Measurements from ENCODE around the gene NNAT.

Gene NNAT

GRCh38 chr20:37492096-37492625, 28.9 kb upstream of the NNAT start:
- TF ChIP-seq SUZ12 (IDR thresholded peaks at IDR 0.05; ENCODE audit: extremely low read depth, insufficient read depth, insufficient read length) (no peak), YY1 (IDR thresholded peaks at IDR 0.05; ENCODE audit: insufficient read depth, insufficient read length) (no peak), ZNF274 (IDR thresholded peaks at IDR 0.05; ENCODE audit: low read depth, low read length) (no peak)
- no peak overlapping the region for H3K9ac ChIP-seq (ENCODE audit: insufficient read length, low read depth)
- H3K4me1 ChIP-seq (ENCODE audit: insufficient read depth, insufficient read length): peaks cover 2% of the 10 kb centered on the region
- no peaks in the 10 kb centered on the region for H3K27me3 ChIP-seq (ENCODE audit: insufficient read depth, insufficient read length)
- no peaks in the 10 kb centered on the region for H3K36me3 ChIP-seq (ENCODE audit: insufficient read depth, insufficient read length, low read length)
- DNase-seq (ENCODE audit: low read depth, low spot score): no peak
- no peak overlapping the region for H3K4me3 ChIP-seq (ENCODE audit: insufficient read length, low read depth)
- peaks cover 15% of the 10 kb centered on the region; the same call in 1 of the 2 replicates for H3K9me3 ChIP-seq (ENCODE audit: insufficient read depth, low read length)

GRCh38 chr20:37492945-37493344, 28.1 kb upstream of the NNAT start:
- Histone ChIP-seq H3K36me3 (ENCODE audit: insufficient read depth, insufficient read length, low read length) (no peaks in the 10 kb centered on the region), H3K9me3 (ENCODE audit: insufficient read depth, low read length) (peaks cover 15% of the 10 kb centered on the region; the same call in 1 of the 2 replicates), H3K4me1 (ENCODE audit: insufficient read depth, insufficient read length) (peaks cover 2% of the 10 kb centered on the region), H3K9ac (ENCODE audit: insufficient read length, low read depth) (no peak overlapping the region), H3K27me3 (ENCODE audit: insufficient read depth, insufficient read length) (no peaks in the 10 kb centered on the region), H3K4me3 (ENCODE audit: insufficient read length, low read depth) (no peak overlapping the region)
- TF ChIP-seq ZNF274 (IDR thresholded peaks at IDR 0.05; ENCODE audit: low read depth, low read length) (no peak), SUZ12 (IDR thresholded peaks at IDR 0.05; ENCODE audit: extremely low read depth, insufficient read depth, insufficient read length) (no peak), YY1 (IDR thresholded peaks at IDR 0.05; ENCODE audit: insufficient read depth, insufficient read length) (no peak)
- DNase-seq (ENCODE audit: low read depth, low spot score): no peak

- Histone ChIP-seq H3K27me3 (ENCODE audit: insufficient read depth, insufficient read length) (no peaks in the 10 kb centered on the region), H3K9ac (ENCODE audit: insufficient read length, low read depth) (no peak overlapping the region), H3K4me1 (ENCODE audit: insufficient read depth, insufficient read length) (peaks cover 2% of the 10 kb centered on the region), H3K4me3 (ENCODE audit: insufficient read length, low read depth) (no peak overlapping the region), H3K36me3 (ENCODE audit: insufficient read depth, insufficient read length, low read length) (no peaks in the 10 kb centered on the region), H3K9me3 (ENCODE audit: insufficient read depth, low read length) (peaks cover 15% of the 10 kb centered on the region; the same call in 1 of the 2 replicates)
- TF ChIP-seq SUZ12 (IDR thresholded peaks at IDR 0.05; ENCODE audit: extremely low read depth, insufficient read depth, insufficient read length): no peak
- no peak for TF ChIP-seq ZNF274 (IDR thresholded peaks at IDR 0.05; ENCODE audit: low read depth, low read length)
- TF ChIP-seq YY1 (IDR thresholded peaks at IDR 0.05; ENCODE audit: insufficient read depth, insufficient read length): no peak
- DNase-seq (ENCODE audit: low read depth, low spot score): no peak
These were observed 26.7 kb upstream of the NNAT start for GRCh38 chr20:37494301-37494700.

- DNase-seq (ENCODE audit: low read depth, low spot score): no peak
These were observed 26.3 kb upstream of the NNAT start for GRCh38 chr20:37494796-37495195.

GRCh38 chr20:37498066-37498665, 22.9 kb upstream of the NNAT start:
- H3K27me3 ChIP-seq (ENCODE audit: insufficient read depth, insufficient read length): no peaks in the 10 kb centered on the region
- DNase-seq (ENCODE audit: low read depth, low spot score): no peak
- H3K36me3 ChIP-seq (ENCODE audit: insufficient read depth, insufficient read length, low read length): no peaks in the 10 kb centered on the region
- no peak for TF ChIP-seq YY1 (IDR thresholded peaks at IDR 0.05; ENCODE audit: insufficient read depth, insufficient read length)
- TF ChIP-seq SUZ12 (IDR thresholded peaks at IDR 0.05; ENCODE audit: extremely low read depth, insufficient read depth, insufficient read length): no peak
- no peak for TF ChIP-seq ZNF274 (IDR thresholded peaks at IDR 0.05; ENCODE audit: low read depth, low read length)
- H3K9ac ChIP-seq (ENCODE audit: insufficient read length, low read depth): no peak overlapping the region
- no peak overlapping the region for H3K4me3 ChIP-seq (ENCODE audit: insufficient read length, low read depth)
- H3K9me3 ChIP-seq (ENCODE audit: insufficient read depth, low read length): no peaks in the 10 kb centered on the region
- no peaks in the 10 kb centered on the region for H3K4me1 ChIP-seq (ENCODE audit: insufficient read depth, insufficient read length)

More at GRCh38 chr20:37494796-37495195, 26.3 kb upstream of the NNAT start:
- Histone ChIP-seq H3K27me3 (ENCODE audit: insufficient read depth, insufficient read length) (no peaks in the 10 kb centered on the region), H3K36me3 (ENCODE audit: insufficient read depth, insufficient read length, low read length) (no peaks in the 10 kb centered on the region), H3K4me1 (ENCODE audit: insufficient read depth, insufficient read length) (no peaks in the 10 kb centered on the region), H3K9ac (ENCODE audit: insufficient read length, low read depth) (no peak overlapping the region), H3K9me3 (ENCODE audit: insufficient read depth, low read length) (peaks cover 15% of the 10 kb centered on the region; the same call in 1 of the 2 replicates), H3K4me3 (ENCODE audit: insufficient read length, low read depth) (no peak overlapping the region)
- TF ChIP-seq ZNF274 (IDR thresholded peaks at IDR 0.05; ENCODE audit: low read depth, low read length) (no peak), SUZ12 (IDR thresholded peaks at IDR 0.05; ENCODE audit: extremely low read depth, insufficient read depth, insufficient read length) (no peak), YY1 (IDR thresholded peaks at IDR 0.05; ENCODE audit: insufficient read depth, insufficient read length) (no peak)

- H3K9ac ChIP-seq (ENCODE audit: insufficient read length, low read depth): no peak overlapping the region
- no peaks in the 10 kb centered on the region for H3K36me3 ChIP-seq (ENCODE audit: insufficient read depth, insufficient read length, low read length)
- H3K4me3 ChIP-seq (ENCODE audit: insufficient read length, low read depth): no peak overlapping the region
- H3K9me3 ChIP-seq (ENCODE audit: insufficient read depth, low read length): no peaks in the 10 kb centered on the region
- peaks cover 8% of the 10 kb centered on the region for H3K4me1 ChIP-seq (ENCODE audit: insufficient read depth, insufficient read length)
- TF ChIP-seq SUZ12 (IDR thresholded peaks at IDR 0.05; ENCODE audit: extremely low read depth, insufficient read depth, insufficient read length) (no peak), ZNF274 (IDR thresholded peaks at IDR 0.05; ENCODE audit: low read depth, low read length) (no peak), YY1 (IDR thresholded peaks at IDR 0.05; ENCODE audit: insufficient read depth, insufficient read length) (no peak)
- H3K27me3 ChIP-seq (ENCODE audit: insufficient read depth, insufficient read length): no peaks in the 10 kb centered on the region
- no peak for DNase-seq (ENCODE audit: low read depth, low spot score)
These were observed 20.7 kb upstream of the NNAT start for GRCh38 chr20:37500311-37500710.

GRCh38 chr20:37501940-37502339, 19.1 kb upstream of the NNAT start:
- H3K36me3 ChIP-seq (ENCODE audit: insufficient read depth, insufficient read length, low read length): no peaks in the 10 kb centered on the region
- TF ChIP-seq YY1 (IDR thresholded peaks at IDR 0.05; ENCODE audit: insufficient read depth, insufficient read length) (no peak), SUZ12 (IDR thresholded peaks at IDR 0.05; ENCODE audit: extremely low read depth, insufficient read depth, insufficient read length) (no peak), ZNF274 (IDR thresholded peaks at IDR 0.05; ENCODE audit: low read depth, low read length) (no peak)
- no peaks in the 10 kb centered on the region for H3K27me3 ChIP-seq (ENCODE audit: insufficient read depth, insufficient read length)
- DNase-seq (ENCODE audit: low read depth, low spot score): no peak
- H3K4me1 ChIP-seq (ENCODE audit: insufficient read depth, insufficient read length): peaks cover 14% of the 10 kb centered on the region
- H3K9ac ChIP-seq (ENCODE audit: insufficient read length, low read depth): no peak overlapping the region
- no peak overlapping the region for H3K4me3 ChIP-seq (ENCODE audit: insufficient read length, low read depth)
- no peaks in the 10 kb centered on the region for H3K9me3 ChIP-seq (ENCODE audit: insufficient read depth, low read length)

Measured in NT2/D1 (cell line).